OCI-LY7 (cell line): ENCODE data around the gene ZNF324B.

Experiments
- EZH2phosphoT487 ChIP-seq: fragments of 200-600 bp; sonication (generic); IDR thresholded peaks from 2 replicates; pipeline ENCODE4 v1.6.1; 2018; ENCODE audit warnings: low read depth, borderline replicate concordance, mild to moderate bottlenecking, mixed run types, antibody characterized with exemption, low read length, moderate library complexity, mixed read lengths
- TF ChIP-seq, protein P1 (sequence below): fragments of 200-600 bp; sonication (generic); conservative IDR thresholded peaks from 2 replicates; pipeline ENCODE4 v1.5.1; 2014; ENCODE audit warnings: mild to moderate bottlenecking, antibody characterized with exemption, low read length, moderate library complexity, mixed read lengths

DNA sequence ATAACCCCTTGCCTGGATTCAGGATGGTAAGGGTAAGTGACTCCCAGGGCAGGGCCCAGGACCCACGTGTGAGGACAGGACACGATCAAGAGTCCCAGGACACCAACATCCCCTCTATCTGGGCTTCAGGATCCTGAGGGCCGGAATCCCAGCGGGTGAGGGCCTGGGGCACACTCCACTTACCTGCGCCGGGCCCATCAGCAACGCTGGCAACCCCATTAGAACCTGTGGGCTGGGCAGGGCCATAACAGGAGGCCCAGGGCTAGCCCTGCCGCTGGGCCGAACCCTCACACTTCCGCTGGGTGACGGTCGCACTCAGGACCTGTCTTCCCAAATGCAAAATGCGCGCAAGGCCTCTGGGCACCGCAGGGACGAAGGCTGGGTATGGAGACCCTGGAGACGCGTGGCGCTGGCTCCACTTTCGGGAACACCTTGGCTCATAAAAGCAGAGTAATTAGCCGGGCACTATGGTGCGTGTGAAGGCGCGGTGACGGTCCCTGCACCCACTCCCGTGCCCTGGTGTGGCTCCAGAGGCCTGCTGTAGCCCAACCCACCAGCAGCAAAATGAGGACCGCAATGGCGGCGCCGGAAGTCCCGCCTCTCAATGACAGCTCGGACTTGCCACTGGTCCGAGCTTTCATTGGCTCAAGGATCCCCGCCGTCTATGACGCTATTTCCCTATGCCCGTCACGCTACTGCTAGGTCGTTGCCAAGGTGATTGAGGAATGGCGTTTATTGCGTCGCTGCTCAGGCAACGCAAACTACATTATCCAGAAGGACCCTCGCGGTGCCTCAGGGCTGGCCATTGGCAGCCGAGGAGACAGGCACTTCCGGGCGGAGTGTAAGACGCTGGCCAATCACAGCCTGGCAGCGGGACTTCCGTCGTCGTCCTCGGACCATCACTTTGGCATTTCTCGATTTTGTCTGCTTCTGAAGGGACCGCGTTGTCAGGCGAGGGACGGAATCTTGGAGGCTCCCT lies 11.6 kb upstream of the ZNF324B start, which contains the start of gene ZNF132:
- TF ChIP-seq, protein P1, sequence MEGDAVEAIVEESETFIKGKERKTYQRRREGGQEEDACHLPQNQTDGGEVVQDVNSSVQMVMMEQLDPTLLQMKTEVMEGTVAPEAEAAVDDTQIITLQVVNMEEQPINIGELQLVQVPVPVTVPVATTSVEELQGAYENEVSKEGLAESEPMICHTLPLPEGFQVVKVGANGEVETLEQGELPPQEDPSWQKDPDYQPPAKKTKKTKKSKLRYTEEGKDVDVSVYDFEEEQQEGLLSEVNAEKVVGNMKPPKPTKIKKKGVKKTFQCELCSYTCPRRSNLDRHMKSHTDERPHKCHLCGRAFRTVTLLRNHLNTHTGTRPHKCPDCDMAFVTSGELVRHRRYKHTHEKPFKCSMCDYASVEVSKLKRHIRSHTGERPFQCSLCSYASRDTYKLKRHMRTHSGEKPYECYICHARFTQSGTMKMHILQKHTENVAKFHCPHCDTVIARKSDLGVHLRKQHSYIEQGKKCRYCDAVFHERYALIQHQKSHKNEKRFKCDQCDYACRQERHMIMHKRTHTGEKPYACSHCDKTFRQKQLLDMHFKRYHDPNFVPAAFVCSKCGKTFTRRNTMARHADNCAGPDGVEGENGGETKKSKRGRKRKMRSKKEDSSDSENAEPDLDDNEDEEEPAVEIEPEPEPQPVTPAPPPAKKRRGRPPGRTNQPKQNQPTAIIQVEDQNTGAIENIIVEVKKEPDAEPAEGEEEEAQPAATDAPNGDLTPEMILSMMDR, result no peak
- no peak for TF ChIP-seq EZH2phosphoT487
